Measurements from ENCODE around the gene SDR42E1.
"Not testable (repeated sequence)": the region's sequence is repeated elsewhere in the genome, so short reads cannot be mapped to it uniquely, and the experiment has no call there.

Gene SDR42E1

GRCh38 chr16:81997738-81998137, 13.5 kb downstream of the SDR42E1 start:
- FAIRE-seq, result no peak

GRCh38 chr16:81996664-81997509, 14.4 kb downstream of the SDR42E1 start:
- FAIRE-seq, result no peak

GRCh38 chr16:81995651-81996050, 15.6 kb downstream of the SDR42E1 start:
- FAIRE-seq, result no peak

GRCh38 chr16:81994485-81994884, 16.8 kb downstream of the SDR42E1 start:
- no peak for FAIRE-seq

- FAIRE-seq, result no peak
These were observed 18.4 kb downstream of the SDR42E1 start for GRCh38 chr16:81992859-81993258.

- no peak for FAIRE-seq
These were observed 23.6 kb downstream of the SDR42E1 start for GRCh38 chr16:81987706-81988105.

GRCh38 chr16:81987121-81987520, 24.1 kb downstream of the SDR42E1 start:
- FAIRE-seq, result no peak

- FAIRE-seq, result not testable (repeated sequence)
These were observed 33.8 kb downstream of the SDR42E1 start for GRCh38 chr16:81977335-81977942.

- FAIRE-seq, result no peak
These were observed 35.6 kb downstream of the SDR42E1 start for GRCh38 chr16:81975637-81976036.

GRCh38 chr16:81973737-81974136, 37.5 kb downstream of the SDR42E1 start:
- no peak for FAIRE-seq

GRCh38 chr16:81971853-81972252, 39.4 kb downstream of the SDR42E1 start:
- FAIRE-seq, result no peak

- no peak for FAIRE-seq
These were observed 43.9 kb downstream of the SDR42E1 start for GRCh38 chr16:81967358-81967757.

GRCh38 chr16:81964808-81965207, 46.5 kb downstream of the SDR42E1 start:
- no peak for FAIRE-seq

- no peak for FAIRE-seq
These were observed 54.9 kb downstream of the SDR42E1 start for GRCh38 chr16:81956213-81956948.

GRCh38 chr16:81951564-81951963, 59.7 kb downstream of the SDR42E1 start:
- FAIRE-seq, result no peak

GRCh38 chr16:81946206-81946605, 65.1 kb downstream of the SDR42E1 start:
- no peak for FAIRE-seq

GRCh38 chr16:81945665-81946064, 65.6 kb downstream of the SDR42E1 start:
- FAIRE-seq, result no peak

GRCh38 chr16:81942007-81942601, 69.2 kb downstream of the SDR42E1 start:
- no peak for FAIRE-seq

- no peak for FAIRE-seq
These were observed 70.3 kb downstream of the SDR42E1 start for GRCh38 chr16:81940781-81941560.

GRCh38 chr16:81939164-81940056, 71.9 kb downstream of the SDR42E1 start:
- no peak for FAIRE-seq
